Measurements from ENCODE around the gene ARHGEF25. TPM values are rescaled to one million over a fixed set of nuclear protein-coding genes. Genes with fewer than 3 reads are reported as not detected.

The ARHGEF25 gene
- total RNA-seq: 4.8 and 9.6 TPM in 2 replicates

DNA sequence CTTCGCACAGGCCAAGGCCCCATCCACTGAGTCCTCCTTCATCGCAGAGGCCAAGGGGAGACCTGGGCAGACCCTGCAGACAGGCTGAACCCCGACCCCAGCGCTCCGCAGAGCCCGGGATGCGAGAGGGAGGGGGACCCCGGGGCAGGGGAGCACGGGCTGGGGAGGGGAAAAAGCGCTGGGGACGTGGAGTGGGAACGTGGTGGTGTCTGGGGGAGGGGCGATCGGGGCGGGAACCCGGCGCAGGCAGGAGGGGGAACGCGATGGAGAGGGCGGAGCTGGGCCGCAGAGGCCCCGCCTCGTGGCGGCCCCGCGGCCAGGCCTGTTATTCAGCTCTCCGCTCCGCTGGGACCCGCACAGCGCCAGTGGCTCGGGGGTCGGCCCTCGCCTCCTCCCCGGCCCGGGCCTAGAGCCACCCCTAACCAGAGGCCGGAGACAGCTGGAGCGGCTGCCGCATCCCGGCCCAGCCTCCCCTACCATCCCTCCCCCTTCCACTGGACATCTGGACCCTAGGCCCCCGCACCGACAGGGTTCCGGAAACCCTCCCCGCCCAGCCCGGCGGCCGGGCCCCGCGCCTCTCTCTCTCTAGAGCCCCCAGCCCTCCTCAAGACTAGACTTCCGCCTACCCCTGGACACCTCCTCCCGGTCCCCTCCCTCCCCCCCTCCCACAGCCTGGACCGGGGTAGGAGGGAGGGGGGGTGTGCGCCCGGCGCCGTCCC is at the start of gene ARHGEF25:
TSS of gene ARHGEF25 (plus strand) at position 328 of the 719 bp plus-strand sequence. CDS start 460 bp downstream, outside the sequence.

DNA sequence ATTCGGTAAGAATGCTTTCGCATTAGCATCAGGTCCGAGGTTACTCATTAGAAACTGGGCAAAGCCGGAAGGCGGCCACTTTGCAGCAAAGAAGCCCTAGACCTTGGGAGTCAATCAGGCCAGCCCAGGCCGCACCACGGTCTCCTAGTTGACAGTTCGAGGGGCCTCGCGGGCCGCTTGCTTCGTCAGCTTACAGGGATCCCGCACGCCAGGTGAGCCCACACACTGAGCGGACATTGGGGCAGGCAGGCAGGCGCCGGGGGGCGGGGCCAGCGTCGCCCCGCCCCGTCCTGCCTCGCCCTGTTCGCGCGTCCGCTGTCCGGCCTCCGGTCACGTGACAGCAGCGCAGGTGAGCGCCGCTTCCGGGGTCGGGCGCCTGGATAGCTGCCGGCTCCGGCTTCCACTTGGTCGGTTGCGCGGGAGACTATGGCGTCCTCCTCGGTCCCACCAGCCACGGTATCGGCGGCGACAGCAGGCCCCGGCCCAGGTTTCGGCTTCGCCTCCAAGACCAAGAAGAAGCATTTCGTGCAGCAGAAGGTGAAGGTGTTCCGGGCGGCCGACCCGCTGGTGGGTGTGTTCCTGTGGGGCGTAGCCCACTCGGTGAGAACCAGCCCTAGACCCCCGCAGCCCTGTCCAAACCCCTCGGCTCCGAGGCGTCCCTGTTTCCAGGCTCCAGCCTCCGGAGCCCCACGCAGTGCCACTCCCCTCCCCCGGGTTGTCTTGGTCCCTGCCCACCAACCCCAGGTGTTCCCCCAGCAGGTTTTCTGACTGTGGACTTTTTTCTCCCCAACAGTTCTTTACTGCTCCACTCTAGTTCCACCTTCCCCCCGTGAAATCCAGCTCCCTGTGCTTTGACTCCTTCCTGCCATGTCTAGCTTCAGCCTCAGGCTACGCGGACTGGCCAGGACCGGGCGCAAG is 20.1 kb upstream of the ARHGEF25 start, which contains the start of gene PIP4K2C:
TSS of gene PIP4K2C (plus strand) at position 329 of the 918 bp plus-strand sequence. CDS start at position 427, 98 bp downstream.

DNA sequence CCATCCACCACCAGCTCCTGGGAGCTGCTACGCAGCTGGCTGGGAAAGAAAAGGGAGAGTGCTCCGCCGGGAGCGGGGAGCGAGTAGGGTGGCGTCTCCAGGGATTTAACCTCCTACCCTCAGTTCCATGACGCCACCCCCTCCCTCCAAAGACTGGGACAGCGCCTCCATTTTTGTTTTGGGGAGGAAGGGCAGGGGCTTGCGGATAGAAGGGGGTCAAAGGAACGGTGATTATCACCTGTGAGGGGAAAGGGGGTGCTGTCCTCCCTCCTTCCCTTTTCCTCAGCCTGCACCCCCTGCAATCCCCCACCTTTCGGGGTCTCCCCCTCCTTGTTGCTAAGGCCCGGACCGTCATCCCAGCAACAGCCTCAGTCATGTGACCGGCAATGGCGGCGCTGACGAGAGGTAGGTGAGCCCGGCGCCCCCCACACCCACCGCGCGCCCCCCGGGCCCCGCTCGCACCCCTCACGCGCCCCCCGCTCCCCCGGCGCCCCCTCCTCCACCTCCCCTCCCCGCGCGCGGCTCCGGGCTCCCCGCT is 6.7 kb upstream of the ARHGEF25 start, which contains the start of gene DTX3:
TSS of gene DTX3 (plus strand) at position 371 of the 538 bp plus-strand sequence. CDS start 1,694 bp downstream, outside the sequence.

DNA sequence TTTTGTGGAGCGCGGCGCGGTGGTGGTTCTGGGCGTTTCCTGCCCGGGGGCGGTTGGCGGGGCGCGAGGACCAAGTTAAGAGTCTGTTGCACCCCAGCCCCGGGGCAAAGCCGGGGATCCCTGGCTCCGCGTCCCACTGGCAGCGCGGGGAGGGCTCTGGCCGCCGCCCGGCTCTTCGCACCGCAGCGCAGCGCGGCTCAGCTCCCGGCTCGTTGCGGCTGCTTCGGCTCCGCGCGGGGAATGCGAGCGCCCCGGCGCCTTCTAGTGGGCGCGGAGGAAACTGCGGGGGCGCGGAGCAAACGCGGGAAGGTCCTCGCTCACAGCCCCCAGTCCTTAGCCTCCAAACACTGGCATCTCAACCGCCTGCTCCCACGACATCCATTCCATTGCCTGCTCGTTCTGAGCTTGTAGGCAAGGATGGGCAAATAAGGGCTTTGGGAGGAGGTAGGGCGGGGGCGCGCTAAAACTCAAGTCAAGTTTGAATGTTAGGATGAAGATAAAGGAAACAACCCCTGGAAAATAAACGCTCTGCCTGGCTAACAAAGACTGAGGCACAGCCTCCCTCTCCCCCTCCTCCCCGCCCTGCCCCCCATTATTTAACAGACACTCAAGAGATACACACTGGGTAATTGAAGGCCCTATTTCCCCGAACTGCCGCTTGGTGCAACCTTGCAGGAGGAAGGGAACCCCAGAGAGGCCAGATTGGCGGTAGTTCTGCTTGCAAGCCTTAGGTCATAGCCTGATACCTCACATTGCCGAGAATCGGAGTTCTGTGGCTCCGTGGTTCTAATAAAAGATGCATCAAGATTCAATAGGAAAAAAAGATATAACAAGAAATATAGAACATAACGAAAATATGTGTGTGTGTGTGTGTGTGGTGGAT is 22.0 kb downstream of the ARHGEF25 start, which contains the start of gene B4GALNT1:
TSS of gene B4GALNT1 (minus strand) at position 244 of the 883 bp plus-strand sequence. CDS start 1,069 bp downstream, outside the sequence.

Other genes with a start within 250 kb of the ARHGEF25 start
- gene R3HDM2, start 180.4 kb upstream of the ARHGEF25 start, total RNA-seq: 27.8 and 30.4 TPM in 2 replicates
- gene INHBC, start 176.7 kb upstream of the ARHGEF25 start, total RNA-seq: not detected in 2 replicates
- not detected in 2 replicates for gene INHBE, start 156.1 kb upstream of the ARHGEF25 start, total RNA-seq
- gene GLI1, start 151.7 kb upstream of the ARHGEF25 start, total RNA-seq: 0.05 TPM in 1 of 2 replicates, not detected in the other
- not detected in 2 replicates for gene ARHGAP9, start 131.6 kb upstream of the ARHGEF25 start, total RNA-seq
- gene MARS1, start 123.4 kb upstream of the ARHGEF25 start, total RNA-seq: 38.9 and 58.2 TPM in 2 replicates
- 14.0 and 19.4 TPM in 2 replicates for gene DDIT3, start 90.9 kb upstream of the ARHGEF25 start, total RNA-seq
- 9.9 and 10.6 TPM in 2 replicates for gene MBD6, start 88.6 kb upstream of the ARHGEF25 start, total RNA-seq
- 155 and 187 TPM in 2 replicates for gene DCTN2, start 64.2 kb upstream of the ARHGEF25 start, total RNA-seq
- not detected in 2 replicates for gene KIF5A, start 61.4 kb upstream of the ARHGEF25 start, total RNA-seq
- gene PIP4K2C, start 20.2 kb upstream of the ARHGEF25 start, total RNA-seq: 10.4 and 10.9 TPM in 2 replicates
- gene DTX3, start 6.6 kb upstream of the ARHGEF25 start, total RNA-seq: 6.0 and 10.2 TPM in 2 replicates
- gene B4GALNT1, start 21.8 kb downstream of the ARHGEF25 start, total RNA-seq: 0.25 and 0.29 TPM in 2 replicates
- 248 and 369 TPM in 2 replicates for gene OS9, start 82.7 kb downstream of the ARHGEF25 start, total RNA-seq
- 0.10 TPM in 1 of 2 replicates, not detected in the other for gene AGAP2, start 127.3 kb downstream of the ARHGEF25 start, total RNA-seq
- gene TSPAN31, start 133.6 kb downstream of the ARHGEF25 start, total RNA-seq: 48.9 and 82.9 TPM in 2 replicates
- gene CDK4, start 140.9 kb downstream of the ARHGEF25 start, total RNA-seq: 107 and 144 TPM in 2 replicates
- gene MARCHF9, start 143.7 kb downstream of the ARHGEF25 start, total RNA-seq: 1.1 and 1.9 TPM in 2 replicates
- 0.37 and 1.3 TPM in 2 replicates for gene CYP27B1, start 155.6 kb downstream of the ARHGEF25 start, total RNA-seq
- gene METTL1, start 160.7 kb downstream of the ARHGEF25 start, total RNA-seq: 10.1 and 13.0 TPM in 2 replicates
- gene EEF1AKMT3, start 161.2 kb downstream of the ARHGEF25 start, total RNA-seq: 9.0 and 11.2 TPM in 2 replicates
- gene TSFM, start 171.4 kb downstream of the ARHGEF25 start, total RNA-seq: 24.5 and 32.9 TPM in 2 replicates
- 4.1 TPM in 2 replicates for gene AVIL, start 207.3 kb downstream of the ARHGEF25 start, total RNA-seq
- gene CTDSP2, start 235.3 kb downstream of the ARHGEF25 start, total RNA-seq: 133 and 143 TPM in 2 replicates

All from cardiac ventricle fibroblast (primary cell).